ENCODE measurements around the gene TESMIN.

Gene TESMIN

GRCh38 chr11:68751004-68751325 is 355 bp downstream of the TESMIN start:
- no peak for TF ChIP-seq CTCF (IDR thresholded peaks at IDR 0.05; ENCODE audit: insufficient read depth, low read length, poor library complexity, severe bottlenecking)
- H3K36me3 ChIP-seq (ENCODE audit: control insufficient read depth, insufficient read depth, low read length), result no peaks in the 10 kb centered on the region
- no peak for DNase-seq (ENCODE audit: extremely low read depth, insufficient read length)
- H3K4me3 ChIP-seq (replicated peaks; ENCODE audit: low read depth, low read length), result no peak overlapping the region; the same call in none of the 2 replicates
- no peaks in the 10 kb centered on the region for H3K27me3 ChIP-seq (replicated peaks; ENCODE audit: control insufficient read depth, insufficient read depth, low read length)

GRCh38 chr11:68750195-68751003 is 921 bp downstream of the TESMIN start:
- TF ChIP-seq CTCF (IDR thresholded peaks at IDR 0.05; ENCODE audit: insufficient read depth, low read length, poor library complexity, severe bottlenecking), result no peak
- DNase-seq (ENCODE audit: extremely low read depth, insufficient read length), result peak; percentile 29
- H3K36me3 ChIP-seq (ENCODE audit: control insufficient read depth, insufficient read depth, low read length), result no peaks in the 10 kb centered on the region
- H3K27me3 ChIP-seq (replicated peaks; ENCODE audit: control insufficient read depth, insufficient read depth, low read length), result no peaks in the 10 kb centered on the region
- H3K4me3 ChIP-seq (replicated peaks; ENCODE audit: low read depth, low read length), result no peak overlapping the region

- Histone ChIP-seq H3K27me3 (replicated peaks; ENCODE audit: control insufficient read depth, insufficient read depth, low read length) (no peaks in the 10 kb centered on the region), H3K4me3 (replicated peaks; ENCODE audit: low read depth, low read length) (no peak overlapping the region), H3K36me3 (ENCODE audit: control insufficient read depth, insufficient read depth, low read length) (no peaks in the 10 kb centered on the region)
- no peak for DNase-seq (ENCODE audit: extremely low read depth, insufficient read length)
- TF ChIP-seq CTCF (IDR thresholded peaks at IDR 0.05; ENCODE audit: insufficient read depth, low read length, poor library complexity, severe bottlenecking), result no peak
Observed at GRCh38 chr11:68749229-68750123, 1.8 kb downstream of the TESMIN start.

- no peaks in the 10 kb centered on the region for H3K27me3 ChIP-seq (replicated peaks; ENCODE audit: control insufficient read depth, insufficient read depth, low read length)
- DNase-seq (ENCODE audit: extremely low read depth, insufficient read length), result no peak
- no peak overlapping the region for H3K4me3 ChIP-seq (replicated peaks; ENCODE audit: low read depth, low read length)
- H3K36me3 ChIP-seq (ENCODE audit: control insufficient read depth, insufficient read depth, low read length), result no peaks in the 10 kb centered on the region
- no peak for TF ChIP-seq CTCF (IDR thresholded peaks at IDR 0.05; ENCODE audit: insufficient read depth, low read length, poor library complexity, severe bottlenecking)
Observed at GRCh38 chr11:68748061-68748460, 3.3 kb downstream of the TESMIN start.

- H3K27me3 ChIP-seq (replicated peaks; ENCODE audit: control insufficient read depth, insufficient read depth, low read length), result 0 out of 2 replicates have a peak, but pooled peaks cover 2% of the 10 kb centered on the region
- no peaks in the 10 kb centered on the region for H3K36me3 ChIP-seq (ENCODE audit: control insufficient read depth, insufficient read depth, low read length)
- no peak for TF ChIP-seq CTCF (IDR thresholded peaks at IDR 0.05; ENCODE audit: insufficient read depth, low read length, poor library complexity, severe bottlenecking)
- H3K4me3 ChIP-seq (replicated peaks; ENCODE audit: low read depth, low read length), result no peak overlapping the region
- DNase-seq (ENCODE audit: extremely low read depth, insufficient read length), result no peak
Observed at GRCh38 chr11:68743539-68743938, 7.8 kb downstream of the TESMIN start.

Data from GM06990 (cell line).